Measurements from ENCODE around the gene GSN. TPM values are rescaled to one million over a fixed set of nuclear protein-coding genes. Genes with fewer than 3 reads are reported as not detected.

GSN gene
- total and polyA plus RNA-seq, 2 of the 8 experiments (the other 6 are each of a cell fraction or from before 2014, with no cell fraction given), result 52.3 to 94.5 TPM

GRCh38 chr9:121333950-121334773 is 66.2 kb downstream of the GSN start (continued):
- TF ChIP-seq TAF1 (IDR thresholded peaks at IDR 0.05; ENCODE audit: low read depth, low read length) (no peak), BCL11A (IDR thresholded peaks at IDR 0.05; ENCODE audit: low read depth in 2 of 2, low read length in 2 of 2) (no peak), BRCA1 (IDR thresholded peaks at IDR 0.05; ENCODE audit: low read depth, low read length) (no peak), TEAD4 (IDR thresholded peaks at IDR 0.05; ENCODE audit: low read depth, low read length) (no peak), GTF2F1 (IDR thresholded peaks at IDR 0.05; ENCODE audit: borderline replicate concordance, low read depth, low read length) (no peak)

Data from H1 (cell line).